Endothelial cell of umbilical vein (primary cell): Measurements from ENCODE around the gene SPAG9. TPM values are rescaled to one million over a fixed set of nuclear protein-coding genes. Genes with fewer than 3 reads are reported as not detected.

Experiments
- BruUV-seq: library from RNA; stranded (reverse); fragments of 400-500 nt; replicated peaks from 2 replicates; lab custom pipeline; 2021; lab: Mats Ljungman, UMichigan
- CTCF ChIA-PET: fragments of 300-600, 350-600 bp; sonication (Branson Sonifier 250); formaldehyde crosslinking; loops from one replicate; lab custom pipeline; 2021; ENCODE audit warnings: antibody characterized with exemption, inconsistent platforms; lab: Charles Lee
- POLR2A ChIA-PET: fragments of 300-600, 350-600 bp; sonication (Branson Sonifier 250); formaldehyde crosslinking; loops from one replicate; lab custom pipeline; 2021; ENCODE audit warnings: antibody characterized with exemption, inconsistent platforms; lab: Charles Lee
- DNase-seq: peaks from one replicate; pipeline ENCODE4 v3.0.0-alpha.2; 2011; ENCODE audit warnings: low read depth, low spot score
- FAIRE-seq: peaks from 2 replicates; lab custom pipeline; 2011; peaks lifted over from hg19 to GRCh38; lab: Jason Lieb, UNC
- H2AFZ ChIP-seq: 2 replicates; pipeline ENCODE4 v1.6.0; 2012; ENCODE audit warnings: low read depth, low read length, control low read depth, inconsistent platforms
- H3K27ac ChIP-seq: 2 replicates; pipeline ENCODE4 v1.5.1; 2011; ENCODE audit warnings: low read depth, mild to moderate bottlenecking, control low read depth, low read length, moderate library complexity; ENCODE audit not compliant: insufficient read depth
- H3K27me3 ChIP-seq, 2 experiments: 2 replicates each; pipeline versions ENCODE4 v1.6.0 to v1.6.1; 2011; ENCODE audit warnings: low read length in 2 of 2, mixed read lengths in 1 of 2; ENCODE audit not compliant: control insufficient read depth in 2 of 2, insufficient read depth in 2 of 2
- H3K36me3 ChIP-seq, 2 experiments: 2 replicates in 1 of 2; 3 replicates in 1 of 2; pipeline ENCODE4 v1.5.1; 2011; ENCODE audit warnings: low read length in 2 of 2, mild to moderate bottlenecking in 1 of 2, moderate library complexity in 1 of 2; ENCODE audit not compliant: control insufficient read depth in 2 of 2, insufficient read depth in 2 of 2; ENCODE audit errors: extremely low read depth in 1 of 2
- H3K4me1 ChIP-seq: 3 replicates; pipeline ENCODE4 v1.5.1; 2011; ENCODE audit warnings: mild to moderate bottlenecking, low read length; ENCODE audit not compliant: control insufficient read depth, insufficient read depth; ENCODE audit errors: extremely low read depth
- H3K4me2 ChIP-seq: 2 replicates; pipeline ENCODE4 v1.6.1; 2011; ENCODE audit warnings: low read length, control low read depth, mixed read lengths; ENCODE audit not compliant: insufficient read depth
- H3K4me3 ChIP-seq, 3 experiments: fragments of 200-600 bp in 1 of 3; sonication (generic), shearing (Covaris generic) in 1 of 3; replicated peaks in 1 of 3; 2 replicates each; pipeline ENCODE4 v1.5.1; 2011 to 2016; ENCODE audit warnings: control low read depth in 3 of 3, low read length in 3 of 3, mild to moderate bottlenecking in 2 of 3, inconsistent platforms in 1 of 3, low read depth in 1 of 3, moderate library complexity in 1 of 3; ENCODE audit not compliant: insufficient read depth in 1 of 3
- H3K79me2 ChIP-seq: 2 replicates; pipeline ENCODE4 v1.6.0; 2012; ENCODE audit warnings: low read length, inconsistent platforms; ENCODE audit not compliant: control insufficient read depth, insufficient read depth
- H3K9ac ChIP-seq: replicated peaks from 2 replicates; pipeline ENCODE3; 2011; ENCODE audit warnings: low read length, control low read depth; ENCODE audit not compliant: insufficient read depth; ENCODE audit errors: extremely low read depth
- H3K9me1 ChIP-seq: replicated peaks from 3 replicates; pipeline ENCODE4 v1.6.0; 2011; ENCODE audit warnings: mild to moderate bottlenecking, low read length; ENCODE audit not compliant: control insufficient read depth, insufficient read depth; ENCODE audit errors: extremely low read depth
- H3K9me3 ChIP-seq: replicated peaks from 2 replicates; pipeline ENCODE4 v1.5.1; 2012; ENCODE audit warnings: low read length, inconsistent platforms; ENCODE audit not compliant: control insufficient read depth, insufficient read depth
- H4K20me1 ChIP-seq: replicated peaks from 2 replicates; pipeline ENCODE3; 2011; ENCODE audit warnings: mild to moderate bottlenecking, low read length; ENCODE audit not compliant: control insufficient read depth, insufficient read depth; ENCODE audit errors: extremely low read depth
- EZH2 ChIP-seq: IDR thresholded peaks from 2 replicates; pipeline ENCODE4 v1.6.1; 2012; ENCODE audit warnings: borderline replicate concordance, low read depth, mild to moderate bottlenecking, moderate library complexity, low read length, inconsistent platforms; ENCODE audit not compliant: severe bottlenecking
- FOS ChIP-seq: IDR thresholded peaks from 2 replicates; pipeline ENCODE4 v1.6.1; 2011; ENCODE audit warnings: mild to moderate bottlenecking, low read length, moderate library complexity, borderline replicate concordance; ENCODE audit not compliant: insufficient read depth
- GATA2 ChIP-seq: IDR thresholded peaks from 2 replicates; pipeline ENCODE4 v1.7.0; 2011; ENCODE audit warnings: low read depth, mild to moderate bottlenecking, moderate library complexity, mixed read lengths, low read length; ENCODE audit not compliant: insufficient read length, insufficient read depth
- JUN ChIP-seq: IDR thresholded peaks from 2 replicates; pipeline ENCODE4 v1.6.1; 2011; ENCODE audit warnings: borderline replicate concordance, low read depth; ENCODE audit not compliant: insufficient read length, insufficient read depth
- MAX ChIP-seq: IDR thresholded peaks from 2 replicates; pipeline ENCODE4 v1.6.1; 2011; ENCODE audit not compliant: insufficient read depth, insufficient read length
- MYC ChIP-seq: IDR thresholded peaks from one replicate; pipeline ENCODE4 v1.6.1; 2011; ENCODE audit warnings: mild to moderate bottlenecking, low read depth, low read length
- POLR2A ChIP-seq: IDR thresholded peaks from 2 replicates; pipeline ENCODE4 v1.6.1; 2012; ENCODE audit warnings: low read depth, mild to moderate bottlenecking, control low read depth, low read length
- POLR2AphosphoS5 ChIP-seq: IDR thresholded peaks from 2 replicates; pipeline ENCODE4 v1.6.1; 2012; ENCODE audit warnings: low read depth, mild to moderate bottlenecking, control low read depth, low read length, moderate library complexity; ENCODE audit not compliant: insufficient read depth
- dilution Hi-C: fragments of 300-500 bp; cut with MboI; formaldehyde crosslinking; loops from one replicate; pipeline ENCODE4 v1.15.0; 2019; ENCODE audit warnings: low sequenced_read_pairs; ENCODE audit not compliant: extremely low pct_ligation_motif_present
- intact Hi-C: fragments of 100-400 bp; cut with micrococcal nuclease; formaldehyde crosslinking; loops from one replicate; pipeline ENCODE4 v1.10.0; 2022
- polyA plus RNA-seq, 4 experiments: library from polyadenylated mRNA; depleted of rRNA in 3 of 4; stranded (reverse) in 3 of 4; unstranded in 1 of 4; fragments of >200 nt; gene quantifications; 2 replicates each; pipeline versions ENCODE4 v1.2.1 to v1.2.3, GENCODE V29; 2011 to 2012; ENCODE audit warnings: missing spikeins in 1 of 4
- total RNA-seq: library from RNA; stranded (reverse); gene quantifications from 2 replicates; pipeline ENCODE4 v1.2.3, GENCODE V29; 2021
- TF ChIP-seq, protein P1 (sequence below), 2 donors: IDR thresholded peaks; 1 replicate in 1 of 2; 2 replicates in 1 of 2; pipeline ENCODE4 v1.5.1; 2011; ENCODE audit warnings: low read length in 2 of 2, mild to moderate bottlenecking in 2 of 2, moderate library complexity in 2 of 2, control low read depth in 1 of 2, inconsistent platforms in 1 of 2, low read depth in 1 of 2; ENCODE audit not compliant: insufficient read depth in 1 of 2; ENCODE audit errors: extremely low read depth in 1 of 2

The SPAG9 gene
- total and polyA plus RNA-seq, 2 donors (not counting 3 experiments of a cell fraction or from before 2014, with no cell fraction given), result 16.5 to 75.0 TPM

DNA sequence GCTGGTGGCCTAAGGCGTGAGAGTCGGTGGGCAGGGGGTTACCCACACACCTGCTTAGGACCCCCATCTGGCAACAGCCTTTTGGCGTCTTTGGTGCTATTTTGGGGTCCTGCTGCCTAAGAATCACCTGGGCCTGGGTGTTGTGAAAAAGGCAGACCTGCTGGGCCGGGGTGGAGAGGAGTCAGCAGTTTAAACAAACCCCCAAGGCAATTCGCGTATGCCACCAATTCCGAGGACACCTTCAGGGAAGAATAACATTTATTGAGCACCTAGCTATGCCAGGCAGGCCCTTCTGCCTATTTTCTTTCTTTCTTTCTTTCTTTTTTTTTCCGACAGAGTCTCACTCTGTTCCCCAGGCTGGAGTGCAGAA is 200.6 kb downstream of the SPAG9 start:
- Histone ChIP-seq H3K79me2 (no peaks in the 10 kb centered on the region), H3K4me3 (no peak overlapping the region), H3K4me1 (peaks cover 4% of the 10 kb centered on the region), H3K4me2 (no peak overlapping the region), H3K9me3 (no peaks in the 10 kb centered on the region), H4K20me1 (no peaks in the 10 kb centered on the region), H3K36me3 (no peaks in the 10 kb centered on the region), H2AFZ (no peak overlapping the region), H3K27ac (no peak overlapping the region), H3K9me1 (no peaks in the 10 kb centered on the region), H3K27me3 (no peaks in the 10 kb centered on the region), H3K9ac (no peak overlapping the region)
- DNase-seq, result no peak
- no TSS peak for BruUV-seq
- dilution Hi-C loops (no loop called here), intact Hi-C loops (no loop called here)
- TF ChIP-seq EZH2, result no peak
- TF ChIP-seq MYC, result no peak
- no peak for TF ChIP-seq POLR2AphosphoS5
- TF ChIP-seq, protein P1, sequence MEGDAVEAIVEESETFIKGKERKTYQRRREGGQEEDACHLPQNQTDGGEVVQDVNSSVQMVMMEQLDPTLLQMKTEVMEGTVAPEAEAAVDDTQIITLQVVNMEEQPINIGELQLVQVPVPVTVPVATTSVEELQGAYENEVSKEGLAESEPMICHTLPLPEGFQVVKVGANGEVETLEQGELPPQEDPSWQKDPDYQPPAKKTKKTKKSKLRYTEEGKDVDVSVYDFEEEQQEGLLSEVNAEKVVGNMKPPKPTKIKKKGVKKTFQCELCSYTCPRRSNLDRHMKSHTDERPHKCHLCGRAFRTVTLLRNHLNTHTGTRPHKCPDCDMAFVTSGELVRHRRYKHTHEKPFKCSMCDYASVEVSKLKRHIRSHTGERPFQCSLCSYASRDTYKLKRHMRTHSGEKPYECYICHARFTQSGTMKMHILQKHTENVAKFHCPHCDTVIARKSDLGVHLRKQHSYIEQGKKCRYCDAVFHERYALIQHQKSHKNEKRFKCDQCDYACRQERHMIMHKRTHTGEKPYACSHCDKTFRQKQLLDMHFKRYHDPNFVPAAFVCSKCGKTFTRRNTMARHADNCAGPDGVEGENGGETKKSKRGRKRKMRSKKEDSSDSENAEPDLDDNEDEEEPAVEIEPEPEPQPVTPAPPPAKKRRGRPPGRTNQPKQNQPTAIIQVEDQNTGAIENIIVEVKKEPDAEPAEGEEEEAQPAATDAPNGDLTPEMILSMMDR (IDR thresholded peaks at IDR 0.05; ENCODE audit: extremely low read depth in 1 of 2, insufficient read depth in 1 of 2, low read depth in 1 of 2, low read length in 2 of 2), result no peak
- no peak for TF ChIP-seq FOS
- TF ChIP-seq JUN, result no peak
- no peak for TF ChIP-seq MAX
- no peak for TF ChIP-seq POLR2A
- no peak for TF ChIP-seq GATA2
- ChIA-PET POLR2A (interaction anchor here (0.6 to 1.2 kb wide), 2 partner anchors 18 to 54 kb away, joined by 3 read pairs; partner anchors contain the start of gene TOB1), CTCF (interaction anchor here (1.2 kb wide), 1 partner anchor 67 kb away, joined by 3 read pairs; no protein-coding TSS in a partner anchor)
- FAIRE-seq, result no peak
